ENCODE data around the gene LARP1B.
"Not testable (repeated sequence)": the region's sequence is repeated elsewhere in the genome, so short reads cannot be mapped to it uniquely, and the experiment has no call there.

The LARP1B gene

GRCh38 chr4:128228845-128229795 lies 168.0 kb downstream of the LARP1B start:
- no peak for DNase-seq

GRCh38 chr4:128232719-128233118 lies 171.6 kb downstream of the LARP1B start:
- no peak for DNase-seq

- DNase-seq = no peak
These were observed 173.7 kb downstream of the LARP1B start for GRCh38 chr4:128234836-128235235.

GRCh38 chr4:128241019-128241418 lies 179.9 kb downstream of the LARP1B start:
- no peak for DNase-seq

GRCh38 chr4:128241425-128241913 lies 180.4 kb downstream of the LARP1B start:
- DNase-seq = peak; percentile 87

- no peak for DNase-seq
These were observed 180.9 kb downstream of the LARP1B start for GRCh38 chr4:128241981-128242380.

GRCh38 chr4:128242601-128243000 lies 181.5 kb downstream of the LARP1B start:
- DNase-seq = no peak

GRCh38 chr4:128244379-128244778 lies 183.3 kb downstream of the LARP1B start:
- DNase-seq = no peak

GRCh38 chr4:128245391-128245790 lies 184.3 kb downstream of the LARP1B start:
- DNase-seq = not testable (repeated sequence)

GRCh38 chr4:128247906-128248305 lies 186.8 kb downstream of the LARP1B start:
- no peak for DNase-seq

- DNase-seq = no peak
These were observed 188.9 kb downstream of the LARP1B start for GRCh38 chr4:128249787-128250668.

GRCh38 chr4:128255906-128256305 lies 194.8 kb downstream of the LARP1B start:
- DNase-seq = no peak

GRCh38 chr4:128256539-128256938 lies 195.4 kb downstream of the LARP1B start:
- DNase-seq = no peak

- DNase-seq = not testable (repeated sequence)
These were observed 197.1 kb downstream of the LARP1B start for GRCh38 chr4:128258166-128258565.

GRCh38 chr4:128259889-128260288 lies 198.8 kb downstream of the LARP1B start:
- DNase-seq = not testable (repeated sequence)
